ENCODE data around the gene PPIL6.

Gene PPIL6

GRCh38 chr6:109436041-109436440 is 4.4 kb downstream of the PPIL6 start:
- in situ Hi-C loops (cut with MboI; ENCODE audit: low sequenced_read_pairs, unreplicated experiment) = no loop called here
- DNase-seq (ENCODE audit: low spot score) = no peak
- TF ChIP-seq, protein P1, sequence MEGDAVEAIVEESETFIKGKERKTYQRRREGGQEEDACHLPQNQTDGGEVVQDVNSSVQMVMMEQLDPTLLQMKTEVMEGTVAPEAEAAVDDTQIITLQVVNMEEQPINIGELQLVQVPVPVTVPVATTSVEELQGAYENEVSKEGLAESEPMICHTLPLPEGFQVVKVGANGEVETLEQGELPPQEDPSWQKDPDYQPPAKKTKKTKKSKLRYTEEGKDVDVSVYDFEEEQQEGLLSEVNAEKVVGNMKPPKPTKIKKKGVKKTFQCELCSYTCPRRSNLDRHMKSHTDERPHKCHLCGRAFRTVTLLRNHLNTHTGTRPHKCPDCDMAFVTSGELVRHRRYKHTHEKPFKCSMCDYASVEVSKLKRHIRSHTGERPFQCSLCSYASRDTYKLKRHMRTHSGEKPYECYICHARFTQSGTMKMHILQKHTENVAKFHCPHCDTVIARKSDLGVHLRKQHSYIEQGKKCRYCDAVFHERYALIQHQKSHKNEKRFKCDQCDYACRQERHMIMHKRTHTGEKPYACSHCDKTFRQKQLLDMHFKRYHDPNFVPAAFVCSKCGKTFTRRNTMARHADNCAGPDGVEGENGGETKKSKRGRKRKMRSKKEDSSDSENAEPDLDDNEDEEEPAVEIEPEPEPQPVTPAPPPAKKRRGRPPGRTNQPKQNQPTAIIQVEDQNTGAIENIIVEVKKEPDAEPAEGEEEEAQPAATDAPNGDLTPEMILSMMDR (IDR thresholded peaks at IDR 0.05; ENCODE audit: borderline replicate concordance, control extremely low read depth, extremely low read depth, insufficient read depth, missing control alignments) = no peak

DNA sequence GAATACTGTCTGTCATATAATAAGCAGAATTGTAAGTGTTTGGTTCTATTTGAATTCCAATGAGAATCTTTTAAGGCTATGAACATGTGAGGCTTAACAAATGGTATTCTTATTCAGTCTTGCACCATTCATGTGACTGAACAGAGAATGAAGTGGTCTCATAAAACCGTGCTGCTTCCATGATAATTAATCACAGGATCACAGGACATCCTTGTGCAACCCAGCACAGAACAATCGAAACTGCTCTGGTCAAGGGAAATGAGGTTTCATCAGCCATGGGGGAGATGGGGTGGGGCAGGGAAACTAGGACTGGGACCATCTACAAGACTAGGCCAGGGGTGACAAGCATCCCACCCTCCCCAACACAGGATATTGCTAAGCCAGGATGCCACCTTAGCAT is 6.0 kb downstream of the PPIL6 start:
- TF ChIP-seq, protein P1 (IDR thresholded peaks at IDR 0.05; ENCODE audit: borderline replicate concordance, control extremely low read depth, extremely low read depth, insufficient read depth, missing control alignments) = no peak
- no peak for DNase-seq (ENCODE audit: low spot score)
- in situ Hi-C loops (cut with MboI; ENCODE audit: low sequenced_read_pairs, unreplicated experiment) = no loop called here

GRCh38 chr6:109429496-109429895 is 10.9 kb downstream of the PPIL6 start:
- DNase-seq (ENCODE audit: low spot score) = no peak
- in situ Hi-C loops (cut with MboI; ENCODE audit: low sequenced_read_pairs, unreplicated experiment) = no loop called here
- TF ChIP-seq, protein P1 (IDR thresholded peaks at IDR 0.05; ENCODE audit: borderline replicate concordance, control extremely low read depth, extremely low read depth, insufficient read depth, missing control alignments) = no peak

DNA sequence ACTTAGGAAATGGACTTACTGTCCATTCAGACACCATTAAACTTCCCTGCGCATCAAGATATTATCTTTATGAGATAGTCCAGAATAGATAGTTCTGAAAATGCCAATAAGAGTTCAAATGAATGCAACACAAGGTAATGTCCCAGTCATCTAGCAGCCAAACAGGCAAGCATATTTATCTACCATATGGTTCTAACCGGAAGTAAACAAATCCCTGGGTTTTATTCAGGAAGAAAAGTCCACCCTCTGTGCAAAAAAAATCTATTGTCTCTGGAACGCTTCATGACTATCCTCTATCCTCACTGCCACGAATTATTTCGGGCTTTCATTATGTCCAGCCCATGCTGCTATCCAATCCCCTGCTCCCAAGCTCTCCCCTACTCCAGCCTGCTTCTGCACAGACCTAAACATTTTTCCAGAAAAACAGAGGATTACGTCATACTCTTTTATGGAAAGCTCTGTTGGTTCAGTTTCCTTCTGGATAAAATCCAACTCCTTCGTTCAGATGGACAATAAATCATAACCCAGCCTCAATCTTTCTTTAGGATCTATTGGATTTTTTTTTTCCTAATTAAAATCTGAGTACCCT is 11.4 kb downstream of the PPIL6 start:
- DNase-seq (ENCODE audit: low spot score) = no peak
- in situ Hi-C loops (cut with MboI; ENCODE audit: low sequenced_read_pairs, unreplicated experiment) = no loop called here
- TF ChIP-seq, protein P1 (IDR thresholded peaks at IDR 0.05; ENCODE audit: borderline replicate concordance, control extremely low read depth, extremely low read depth, insufficient read depth, missing control alignments) = no peak

GRCh38 chr6:109424946-109425345 is 15.5 kb downstream of the PPIL6 start:
- DNase-seq (ENCODE audit: low spot score) = no peak

GRCh38 chr6:109421184-109421583 is 19.2 kb downstream of the PPIL6 start:
- TF ChIP-seq, protein P1 (IDR thresholded peaks at IDR 0.05; ENCODE audit: borderline replicate concordance, control extremely low read depth, extremely low read depth, insufficient read depth, missing control alignments) = no peak
- DNase-seq (ENCODE audit: low spot score) = no peak
- in situ Hi-C loops (cut with MboI; ENCODE audit: low sequenced_read_pairs, unreplicated experiment) = no loop called here

More at GRCh38 chr6:109424946-109425345, 15.5 kb downstream of the PPIL6 start:
- in situ Hi-C loops (cut with MboI; ENCODE audit: low sequenced_read_pairs, unreplicated experiment) = no loop called here
- TF ChIP-seq, protein P1 (IDR thresholded peaks at IDR 0.05; ENCODE audit: borderline replicate concordance, control extremely low read depth, extremely low read depth, insufficient read depth, missing control alignments) = no peak
